NCI-H345 treated with DMSO at 0.1 percent for 48 hours (cell line): ENCODE results near the gene PPFIBP1.
"Not testable (repeated sequence)": the region's sequence is repeated elsewhere in the genome, so short reads cannot be mapped to it uniquely, and the experiment has no call there.

Source experiments
- DNase-seq: peaks from one replicate; lab custom pipeline; 2025; ENCODE audit not compliant: unreplicated experiment; lab: John Stamatoyannopoulos, UW

Gene PPFIBP1

GRCh38 chr12:27703720-27704452 is 179.9 kb downstream of the PPFIBP1 start:
- DNase-seq = peak; percentile 19

GRCh38 chr12:27705263-27705662 is 181.3 kb downstream of the PPFIBP1 start:
- DNase-seq = no peak

GRCh38 chr12:27707216-27707615 is 183.2 kb downstream of the PPFIBP1 start:
- DNase-seq = no peak

- DNase-seq = no peak
Observed at GRCh38 chr12:27709212-27709931, 185.4 kb downstream of the PPFIBP1 start.

GRCh38 chr12:27709932-27710591 is 186.1 kb downstream of the PPFIBP1 start:
- DNase-seq = peak; percentile 85

- DNase-seq = peak; percentile 85
Observed at GRCh38 chr12:27710592-27711316, 186.7 kb downstream of the PPFIBP1 start, which contains the start of gene MRPS35. Gene MRPS35 (plus strand): TSS chr12:27710832. CDS start chr12:27710844, 12 bp downstream.

GRCh38 chr12:27711317-27711682 is 187.3 kb downstream of the PPFIBP1 start:
- DNase-seq = peak; percentile 24

- DNase-seq = no peak
Observed at GRCh38 chr12:27711967-27712366, 188.0 kb downstream of the PPFIBP1 start.

GRCh38 chr12:27723212-27723611 is 199.2 kb downstream of the PPFIBP1 start:
- DNase-seq = no peak

- no peak for DNase-seq
Observed at GRCh38 chr12:27730097-27730588, 206.1 kb downstream of the PPFIBP1 start.

- no peak for DNase-seq
Observed at GRCh38 chr12:27732281-27732680, 208.3 kb downstream of the PPFIBP1 start.

- peak; percentile 15 for DNase-seq
Observed at GRCh38 chr12:27733052-27733656, 209.1 kb downstream of the PPFIBP1 start.

- DNase-seq = no peak
Observed at GRCh38 chr12:27733791-27734190, 209.8 kb downstream of the PPFIBP1 start.

GRCh38 chr12:27734321-27734720 is 210.3 kb downstream of the PPFIBP1 start:
- not testable (repeated sequence) for DNase-seq

GRCh38 chr12:27743601-27744000 is 219.6 kb downstream of the PPFIBP1 start:
- DNase-seq = no peak
